GM12892 (cell line): ENCODE data around the gene ERVFRD-1.

Experiments
- POLR2A ChIP-seq: IDR thresholded peaks from 2 replicates; pipeline ENCODE4 v1.6.1; 2011; ENCODE audit warnings: low read depth, low read length, control low read depth
- POLR2AphosphoS5 ChIP-seq: IDR thresholded peaks from 2 replicates; pipeline ENCODE4 v1.6.1; 2011; ENCODE audit warnings: low read depth, low read length, control low read depth

DNA sequence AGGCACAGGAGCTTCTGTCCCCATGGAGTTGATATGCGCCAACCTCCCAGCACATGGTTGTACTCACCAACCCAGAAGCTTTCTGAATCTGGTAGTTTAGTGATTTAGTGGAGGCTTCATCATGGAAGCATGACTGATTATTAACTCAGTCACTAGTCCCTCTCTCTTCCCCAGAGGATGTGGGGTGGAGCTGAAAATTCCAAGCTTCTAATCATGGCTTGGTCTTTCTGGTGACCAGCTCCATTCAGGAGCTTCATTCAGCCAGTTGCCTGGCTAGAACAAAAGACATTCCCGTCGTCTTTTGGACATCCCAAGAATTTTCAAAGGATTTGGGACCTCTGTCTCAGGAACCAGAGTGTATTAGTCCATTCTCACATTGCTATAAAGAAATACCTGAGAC lies 31.2 kb downstream of the ERVFRD-1 start:
- no peak for TF ChIP-seq POLR2A
- no peak for TF ChIP-seq POLR2AphosphoS5
